ENCODE data around the gene PACS2. TPM values are rescaled to one million over a fixed set of nuclear protein-coding genes. Genes with fewer than 3 reads are reported as not detected.

PACS2 gene
- total and polyA plus RNA-seq, 2 donors (not counting 3 experiments of a cell fraction or from before 2014, with no cell fraction given) = 52.7 to 86.3 TPM

GRCh38 chr14:105322791-105323556 is 8.4 kb downstream of the PACS2 start:
- FAIRE-seq = no peak
- Histone ChIP-seq H3K79me2 (ENCODE audit: control insufficient read depth, insufficient read depth, low read length) (peaks cover 15% of the 10 kb centered on the region), H3K4me2 (ENCODE audit: insufficient read depth, low read length) (no peak overlapping the region), H4K20me1 (replicated peaks; ENCODE audit: control insufficient read depth, extremely low read depth, insufficient read depth, low read length) (no peaks in the 10 kb centered on the region), H3K9me3 (replicated peaks; ENCODE audit: control insufficient read depth, insufficient read depth, low read length) (no peaks in the 10 kb centered on the region), H3K9me1 (replicated peaks; ENCODE audit: control insufficient read depth, extremely low read depth, insufficient read depth, low read length) (no peaks in the 10 kb centered on the region), H3K36me3 (ENCODE audit: control insufficient read depth in 2 of 2, extremely low read depth in 1 of 2, insufficient read depth in 2 of 2, low read length in 2 of 2) (no peaks in the 10 kb centered on the region), H3K4me3 (replicated peaks in 1 of 3; ENCODE audit: insufficient read depth in 1 of 3, low read depth in 1 of 3, low read length in 3 of 3) (no peak overlapping the region), H2AFZ (ENCODE audit: low read depth, low read length) (no peak overlapping the region), H3K27me3 (ENCODE audit: control insufficient read depth in 2 of 2, insufficient read depth in 2 of 2, low read length in 2 of 2) (no peaks in the 10 kb centered on the region), H3K27ac (ENCODE audit: insufficient read depth, low read depth, low read length) (no peak overlapping the region), H3K4me1 (ENCODE audit: control insufficient read depth, extremely low read depth, insufficient read depth, low read length) (no peaks in the 10 kb centered on the region), H3K9ac (replicated peaks; ENCODE audit: extremely low read depth, insufficient read depth, low read length) (no peak overlapping the region)
- POLR2A ChIA-PET = no interaction called here
- intact Hi-C loops (cut with micrococcal nuclease) = no loop called here
- CTCF ChIA-PET = interaction anchor here (0.6 to 1.6 kb wide), 3 partner anchors 20 to 1346 kb away, joined by 3 to 4 read pairs (median 3); no protein-coding TSS in a partner anchor
- no peak for TF ChIP-seq JUN (IDR thresholded peaks at IDR 0.05; ENCODE audit: borderline replicate concordance, insufficient read depth, insufficient read length, low read depth)
- no peak for TF ChIP-seq GATA2 (IDR thresholded peaks at IDR 0.05; ENCODE audit: insufficient read depth, insufficient read length, low read depth, low read length)
- no peak for TF ChIP-seq FOS (IDR thresholded peaks at IDR 0.05; ENCODE audit: borderline replicate concordance, insufficient read depth, low read length)
- TF ChIP-seq POLR2AphosphoS5 (IDR thresholded peaks at IDR 0.05; ENCODE audit: insufficient read depth, low read depth, low read length) = no peak
- no peak for TF ChIP-seq MAX (IDR thresholded peaks at IDR 0.05; ENCODE audit: insufficient read depth, insufficient read length)
- no peak for TF ChIP-seq MYC (IDR thresholded peaks at IDR 0.05; ENCODE audit: low read depth, low read length)
- TF ChIP-seq POLR2A (IDR thresholded peaks at IDR 0.05; ENCODE audit: low read depth, low read length) = no peak
- no peak for TF ChIP-seq CTCF (IDR thresholded peaks at IDR 0.05; ENCODE audit: extremely low read depth in 1 of 2, insufficient read depth in 1 of 2, low read depth in 1 of 2, low read length in 2 of 2)
- TF ChIP-seq EZH2 (IDR thresholded peaks at IDR 0.05; ENCODE audit: borderline replicate concordance, low read depth, low read length, severe bottlenecking) = no peak
- BruUV-seq (replicated peaks) = no TSS peak
- dilution Hi-C loops (cut with MboI; ENCODE audit: extremely low pct_ligation_motif_present, low sequenced_read_pairs) = no loop called here
- DNase-seq (ENCODE audit: low read depth, low spot score) = no peak
